NCI-H748 (cell line): ENCODE measurements around the gene OCEL1.
"Not testable (repeated sequence)": the region's sequence is repeated elsewhere in the genome, so short reads cannot be mapped to it uniquely, and the experiment has no call there.

ENCODE experiments used
- DNase-seq: peaks from one replicate; lab custom pipeline; 2025; ENCODE audit not compliant: unreplicated experiment; lab: John Stamatoyannopoulos, UW

The OCEL1 gene

GRCh38 chr19:17226002-17226933 is at the start of gene OCEL1:
TSS of gene OCEL1 (plus strand) at chr19:17226226. CDS start at chr19:17226248, 22 bp downstream.
- DNase-seq, result peak; percentile 95

- DNase-seq, result no peak
Observed at GRCh38 chr19:17178291-17178690, 47.7 kb upstream of the OCEL1 start.

- no peak for DNase-seq
Observed at GRCh38 chr19:17180997-17181702, 44.9 kb upstream of the OCEL1 start.

- no peak for DNase-seq
Observed at GRCh38 chr19:17183271-17183761, 42.7 kb upstream of the OCEL1 start.

- no peak for DNase-seq
Observed at GRCh38 chr19:17183858-17184321, 42.1 kb upstream of the OCEL1 start.

- DNase-seq, result no peak
Observed at GRCh38 chr19:17184371-17184841, 41.6 kb upstream of the OCEL1 start.

GRCh38 chr19:17185590-17185989 is 40.4 kb upstream of the OCEL1 start:
- no peak for DNase-seq

- not testable (repeated sequence) for DNase-seq
Observed at GRCh38 chr19:17191736-17192135, 34.3 kb upstream of the OCEL1 start.

GRCh38 chr19:17192751-17193150 is 33.3 kb upstream of the OCEL1 start:
- no peak for DNase-seq

GRCh38 chr19:17194608-17195007 is 31.4 kb upstream of the OCEL1 start:
- DNase-seq, result no peak

GRCh38 chr19:17195106-17195505 is 30.9 kb upstream of the OCEL1 start:
- no peak for DNase-seq

- no peak for DNase-seq
Observed at GRCh38 chr19:17196610-17197009, 29.4 kb upstream of the OCEL1 start.

- no peak for DNase-seq
Observed at GRCh38 chr19:17197666-17198065, 28.4 kb upstream of the OCEL1 start.

- no peak for DNase-seq
Observed at GRCh38 chr19:17200408-17201079, 25.5 kb upstream of the OCEL1 start.

GRCh38 chr19:17202249-17202648 is 23.8 kb upstream of the OCEL1 start:
- DNase-seq, result no peak

- no peak for DNase-seq
Observed at GRCh38 chr19:17202713-17203112, 23.3 kb upstream of the OCEL1 start.

- peak; percentile 31 for DNase-seq
Observed at GRCh38 chr19:17205237-17206140, 20.5 kb upstream of the OCEL1 start.

GRCh38 chr19:17206736-17207581 is 19.1 kb upstream of the OCEL1 start:
- no peak for DNase-seq
